ENCODE results near the gene FAM228B. TPM values are rescaled to one million over a fixed set of nuclear protein-coding genes. Genes with fewer than 3 reads are reported as not detected.
A peak's percentile ranks its signal among the peaks of the same experiment; 100 is the strongest.
"Not testable (repeated sequence)": the region's sequence is repeated elsewhere in the genome, so short reads cannot be mapped to it uniquely, and the experiment has no call there.

FAM228B gene
- total RNA-seq, 1 donor from 2014 or later = 18.9 TPM

- Mint-ChIP-seq H3K27me3 (ENCODE audit: unreplicated experiment) (peaks cover 3% of the 10 kb centered on the region), H3K27ac (ENCODE audit: unreplicated experiment) (peak overlapping the region; percentile 82), H3K4me1 (ENCODE audit: low read depth, unreplicated experiment) (peaks cover 9% of the 10 kb centered on the region), H3K9me3 (ENCODE audit: unreplicated experiment) (peaks cover 5% of the 10 kb centered on the region), H3K4me3 (ENCODE audit: unreplicated experiment) (peak overlapping the region; percentile 86), H3K36me3 (ENCODE audit: unreplicated experiment) (no peaks in the 10 kb centered on the region)
- no peak for TF ChIP-seq CTCF (IDR thresholded peaks at IDR 0.05; ENCODE audit: partially characterized antibody, unreplicated experiment)
- no peak for DNase-seq
These were observed 782 bp downstream of the FAM228B start for GRCh38 chr2:24123922-24124580.

GRCh38 chr2:24125956-24126355 is 2.7 kb downstream of the FAM228B start:
- Mint-ChIP-seq H3K36me3 (ENCODE audit: unreplicated experiment) (no peaks in the 10 kb centered on the region), H3K4me3 (ENCODE audit: unreplicated experiment) (no peak overlapping the region), H3K9me3 (ENCODE audit: unreplicated experiment) (peaks cover 5% of the 10 kb centered on the region), H3K27me3 (ENCODE audit: unreplicated experiment) (peaks cover 3% of the 10 kb centered on the region), H3K27ac (ENCODE audit: unreplicated experiment) (no peak overlapping the region), H3K4me1 (ENCODE audit: low read depth, unreplicated experiment) (peaks cover 9% of the 10 kb centered on the region)
- TF ChIP-seq CTCF (IDR thresholded peaks at IDR 0.05; ENCODE audit: partially characterized antibody, unreplicated experiment) = no peak
- no peak for DNase-seq

GRCh38 chr2:24132543-24132942 is 9.3 kb downstream of the FAM228B start:
- Mint-ChIP-seq H3K4me3 (ENCODE audit: unreplicated experiment) (no peak overlapping the region), H3K9me3 (ENCODE audit: unreplicated experiment) (peaks cover 2% of the 10 kb centered on the region), H3K27ac (ENCODE audit: unreplicated experiment) (no peak overlapping the region), H3K36me3 (ENCODE audit: unreplicated experiment) (peaks cover 9% of the 10 kb centered on the region), H3K27me3 (ENCODE audit: unreplicated experiment) (peaks cover 2% of the 10 kb centered on the region), H3K4me1 (ENCODE audit: low read depth, unreplicated experiment) (no peaks in the 10 kb centered on the region)
- no peak for DNase-seq
- no peak for TF ChIP-seq CTCF (IDR thresholded peaks at IDR 0.05; ENCODE audit: partially characterized antibody, unreplicated experiment)

- H3K27me3 Mint-ChIP-seq (ENCODE audit: unreplicated experiment); DNase-seq; H3K4me1 Mint-ChIP-seq (ENCODE audit: low read depth, unreplicated experiment); H3K9me3 Mint-ChIP-seq (ENCODE audit: unreplicated experiment); H3K4me3 Mint-ChIP-seq (ENCODE audit: unreplicated experiment); H3K27ac Mint-ChIP-seq (ENCODE audit: unreplicated experiment); H3K36me3 Mint-ChIP-seq (ENCODE audit: unreplicated experiment): not testable (repeated sequence)
These were observed 17.0 kb downstream of the FAM228B start for GRCh38 chr2:24140305-24140704.

GRCh38 chr2:24147364-24147763 is 24.1 kb downstream of the FAM228B start:
- Mint-ChIP-seq H3K27ac (ENCODE audit: unreplicated experiment) (no peak overlapping the region), H3K27me3 (ENCODE audit: unreplicated experiment) (no peaks in the 10 kb centered on the region), H3K36me3 (ENCODE audit: unreplicated experiment) (peaks cover 12% of the 10 kb centered on the region), H3K4me1 (ENCODE audit: low read depth, unreplicated experiment) (no peaks in the 10 kb centered on the region), H3K4me3 (ENCODE audit: unreplicated experiment) (no peak overlapping the region), H3K9me3 (ENCODE audit: unreplicated experiment) (peaks cover 2% of the 10 kb centered on the region)
- TF ChIP-seq CTCF (IDR thresholded peaks at IDR 0.05; ENCODE audit: partially characterized antibody, unreplicated experiment) = no peak
- DNase-seq = no peak
